Stimulated activated CD4-positive, alpha-beta T cell treated with anti-CD3 and anti-CD28 coated beads, Interleukin-4, amount 100 ng/mL, for 4 hours (primary cell): ENCODE measurements around the gene RMND5A.
"Not testable (repeated sequence)": the region's sequence is repeated elsewhere in the genome, so short reads cannot be mapped to it uniquely, and the experiment has no call there.

Source experiments
- DNase-seq, 2 experiments: peaks; one replicate each; pipeline ENCODE4 v3.0.0-alpha.2; 2020

The RMND5A gene, protein sequence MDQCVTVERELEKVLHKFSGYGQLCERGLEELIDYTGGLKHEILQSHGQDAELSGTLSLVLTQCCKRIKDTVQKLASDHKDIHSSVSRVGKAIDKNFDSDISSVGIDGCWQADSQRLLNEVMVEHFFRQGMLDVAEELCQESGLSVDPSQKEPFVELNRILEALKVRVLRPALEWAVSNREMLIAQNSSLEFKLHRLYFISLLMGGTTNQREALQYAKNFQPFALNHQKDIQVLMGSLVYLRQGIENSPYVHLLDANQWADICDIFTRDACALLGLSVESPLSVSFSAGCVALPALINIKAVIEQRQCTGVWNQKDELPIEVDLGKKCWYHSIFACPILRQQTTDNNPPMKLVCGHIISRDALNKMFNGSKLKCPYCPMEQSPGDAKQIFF

DNA sequence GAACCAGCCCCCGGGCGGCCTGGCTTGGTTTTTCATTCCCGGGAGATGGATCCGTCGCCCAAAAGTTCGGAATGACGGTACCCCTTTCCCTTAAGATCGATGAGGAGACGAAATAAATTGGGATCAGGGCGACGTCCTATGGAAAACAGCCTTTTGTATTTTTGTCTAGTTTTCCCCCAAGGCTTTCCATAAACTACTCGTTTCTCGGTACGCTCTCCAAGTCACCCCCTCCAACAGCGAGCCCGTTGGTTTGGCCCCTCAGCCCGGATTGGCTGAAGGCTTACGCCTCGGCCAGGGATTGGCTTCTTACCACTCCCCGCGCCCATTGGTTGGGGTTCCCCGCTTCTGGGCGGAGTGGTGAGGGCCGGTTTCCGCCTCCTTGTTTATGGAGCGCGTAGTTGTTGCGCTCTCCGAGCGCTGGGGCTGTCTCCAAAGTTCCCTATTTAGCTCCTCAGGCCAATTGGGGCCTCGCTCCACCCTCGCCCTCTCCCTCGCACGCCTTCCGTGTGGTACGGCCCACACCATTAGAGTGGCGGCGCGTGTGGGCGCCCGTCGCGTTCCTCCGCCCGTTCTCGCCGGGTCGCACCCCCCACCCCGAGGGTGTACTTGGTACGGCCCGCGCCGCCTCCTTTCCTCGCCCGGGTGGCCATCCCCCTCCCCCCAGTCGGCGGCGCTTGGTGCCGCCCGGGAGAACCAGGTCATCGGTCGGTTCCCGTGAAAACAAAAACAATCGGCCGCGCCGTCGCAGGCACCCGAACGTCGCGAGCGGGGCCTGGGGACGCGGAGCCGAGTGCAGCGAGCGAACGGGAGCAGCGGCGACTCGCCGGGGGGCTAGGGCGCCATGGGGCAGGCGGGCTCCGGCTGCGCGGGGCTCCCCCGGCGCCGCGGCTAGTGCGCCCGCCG, at the start of gene RMND5A:
RMND5A (plus strand) TSS at position 655 of the 903 bp plus-strand sequence. CDS start 377 bp downstream, outside the sequence.
- DNase-seq: peak; percentile 88 to 94

DNA sequence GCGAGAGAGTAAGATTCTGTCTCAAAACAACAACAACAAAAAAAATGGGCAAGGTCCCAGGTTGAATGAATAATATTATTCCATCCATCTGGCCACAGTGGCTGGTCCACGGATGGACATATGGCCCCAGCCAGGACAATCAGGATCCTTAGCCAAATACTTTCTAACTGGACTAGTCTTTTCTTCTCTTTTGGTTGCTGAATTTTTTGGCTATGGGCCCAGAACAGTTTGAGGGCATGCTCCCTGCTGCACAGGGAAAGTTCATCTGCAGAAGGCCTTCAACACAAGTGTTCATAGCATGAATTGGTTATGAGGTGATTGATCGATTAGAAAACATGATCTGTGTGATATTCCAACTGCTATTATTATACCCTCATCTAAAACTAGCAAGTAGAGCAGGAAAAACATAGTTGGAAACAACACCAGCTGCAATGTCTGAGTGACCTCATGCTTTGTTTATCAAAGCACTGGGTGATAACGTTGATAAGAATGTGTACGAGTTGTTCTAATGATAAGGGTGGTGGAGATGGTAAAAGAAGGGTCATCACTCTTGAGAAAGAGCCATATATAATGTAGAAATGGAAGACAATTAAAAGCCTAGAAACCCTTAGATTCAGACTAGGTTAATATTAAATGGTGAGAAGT, 48.6 kb upstream of the RMND5A start:
- no peak for DNase-seq

DNA sequence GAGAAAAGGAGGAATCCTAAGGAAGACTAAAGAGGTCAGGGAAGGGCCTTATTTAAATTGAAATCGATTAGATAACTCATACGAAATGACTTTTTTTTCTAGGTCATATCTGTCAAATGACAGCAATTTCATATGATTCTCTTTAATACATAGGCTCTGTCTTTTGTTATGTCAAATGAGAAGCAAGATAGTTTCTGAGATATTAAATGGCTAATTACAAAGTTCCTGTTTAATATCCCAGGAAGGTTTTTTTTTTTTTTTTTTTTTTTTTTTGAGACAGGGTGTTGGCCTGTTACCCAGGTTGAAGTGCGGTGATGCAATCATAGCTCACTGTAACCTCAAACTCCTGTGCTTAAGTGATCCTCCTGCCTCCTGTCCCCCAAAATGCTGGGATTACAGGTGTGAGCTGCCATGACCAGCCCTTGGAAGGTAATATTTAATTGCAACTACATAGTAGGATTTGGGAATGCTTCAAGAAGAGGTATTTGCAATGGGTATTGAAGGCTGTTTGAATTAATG, 48.0 kb upstream of the RMND5A start:
- DNase-seq: no peak

DNA sequence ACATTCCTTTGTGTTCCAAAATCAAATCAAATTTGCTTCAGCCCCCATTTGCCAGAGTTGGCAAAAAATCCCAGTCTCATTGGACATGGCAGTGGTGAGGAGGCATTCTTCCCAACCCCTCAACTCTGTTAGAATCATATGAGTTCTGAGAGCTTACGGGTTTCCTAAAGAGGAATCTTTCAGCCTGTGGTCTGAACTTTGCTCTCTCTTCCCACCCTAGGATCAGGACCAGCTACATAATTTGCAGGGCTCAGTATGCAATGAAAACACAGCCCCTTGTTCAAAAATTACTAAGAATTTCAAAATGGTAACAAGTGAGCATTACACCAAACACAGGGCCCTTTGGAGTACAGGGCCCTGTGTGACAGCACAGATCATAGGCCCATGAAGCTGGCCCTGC, 47.1 kb upstream of the RMND5A start:
- DNase-seq: no peak

DNA sequence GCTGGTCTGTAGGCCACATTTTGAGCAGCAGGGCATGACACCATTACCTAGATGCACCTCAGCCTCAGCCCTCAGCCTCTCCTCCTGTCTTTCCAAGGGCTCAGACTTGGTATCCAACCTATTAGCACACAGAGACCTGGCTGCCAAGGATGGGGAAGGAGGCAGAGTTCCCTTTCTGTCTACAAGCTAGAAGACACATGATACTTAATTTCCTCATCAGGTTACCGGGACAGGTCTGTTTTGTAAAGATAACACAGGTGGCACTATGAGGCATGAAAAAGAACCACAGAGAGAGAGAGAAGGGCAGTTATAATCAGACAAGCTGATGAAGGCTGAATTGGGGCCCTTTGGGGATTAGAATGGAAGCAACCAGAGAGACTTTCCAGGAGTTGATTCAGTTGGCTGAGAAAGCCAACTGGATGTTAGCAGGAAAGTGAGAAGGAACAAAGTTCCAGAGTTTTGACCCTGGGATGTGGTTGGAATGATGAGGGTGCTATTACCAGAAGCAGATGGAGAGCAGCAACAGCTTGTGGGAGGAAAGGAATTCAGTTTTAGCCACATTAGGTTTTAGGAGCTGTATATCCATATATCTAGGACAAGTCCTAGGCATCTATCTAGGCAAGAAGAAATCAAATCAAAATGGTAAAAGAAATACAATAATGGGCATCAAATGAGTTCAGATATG, 46.0 kb upstream of the RMND5A start:
- no peak for DNase-seq

DNA sequence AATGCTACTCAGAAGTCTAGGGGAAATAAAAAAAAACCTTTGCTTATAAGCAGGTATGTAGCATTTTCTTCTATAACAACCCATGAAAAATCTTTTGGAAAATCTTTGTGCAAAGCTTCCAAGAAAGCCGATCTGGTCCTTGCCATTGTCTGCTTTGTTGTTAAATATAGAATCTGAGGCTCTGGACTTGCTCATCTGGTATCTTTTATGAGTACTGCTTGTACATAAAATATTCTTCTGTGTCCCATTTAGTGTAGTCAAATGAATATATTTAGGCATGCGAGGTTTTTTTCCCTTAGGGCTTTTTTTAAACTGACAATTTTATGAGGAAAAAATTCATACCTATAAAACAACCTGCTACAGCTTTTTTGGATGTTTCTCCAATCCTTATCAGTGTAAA, 45.0 kb upstream of the RMND5A start:
- no peak for DNase-seq

DNA sequence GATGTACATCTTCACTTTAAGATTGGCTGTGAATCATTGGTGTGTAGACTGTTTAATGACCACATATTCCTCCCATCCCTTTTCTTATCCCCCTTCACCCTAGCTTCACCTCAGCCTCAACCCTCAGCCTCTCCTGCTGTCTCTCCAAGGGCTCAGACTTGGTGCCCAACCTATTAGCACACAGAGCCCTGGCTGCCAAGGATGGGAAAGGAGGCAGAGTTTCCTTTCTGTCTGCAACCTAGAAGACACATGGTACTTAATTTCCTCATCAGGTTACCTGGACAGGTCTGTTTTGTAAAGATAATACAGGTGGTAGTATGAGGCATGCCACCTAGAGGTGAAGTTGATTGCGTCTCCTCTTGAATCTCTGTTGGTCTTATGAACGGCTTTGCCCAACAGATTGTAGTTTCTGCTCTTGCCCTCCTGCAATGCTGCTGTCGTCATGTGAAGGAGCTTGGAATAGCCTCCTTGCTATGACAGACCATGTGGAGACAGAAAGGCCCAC, 44.5 kb upstream of the RMND5A start:
- no peak for DNase-seq

DNA sequence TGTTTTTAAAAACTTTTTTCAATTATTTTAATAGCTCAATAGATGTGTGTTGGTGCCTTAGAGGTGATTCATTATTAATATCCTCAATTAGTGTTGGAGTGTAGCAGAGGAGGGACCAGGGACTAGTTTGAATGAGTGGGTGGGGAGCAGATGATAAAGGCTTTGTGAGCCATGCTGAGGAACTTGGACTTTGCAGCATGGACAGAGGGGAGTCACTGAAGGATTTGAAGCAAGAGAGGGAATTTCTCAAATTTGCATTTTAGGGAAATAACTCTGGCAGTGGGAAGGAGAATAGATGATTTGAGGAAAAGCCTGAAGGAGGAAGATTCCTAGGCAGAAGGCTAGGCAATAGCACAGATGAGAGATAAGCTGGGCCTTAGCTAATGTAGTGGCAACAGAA, 42.3 kb upstream of the RMND5A start:
- no peak for DNase-seq

DNA sequence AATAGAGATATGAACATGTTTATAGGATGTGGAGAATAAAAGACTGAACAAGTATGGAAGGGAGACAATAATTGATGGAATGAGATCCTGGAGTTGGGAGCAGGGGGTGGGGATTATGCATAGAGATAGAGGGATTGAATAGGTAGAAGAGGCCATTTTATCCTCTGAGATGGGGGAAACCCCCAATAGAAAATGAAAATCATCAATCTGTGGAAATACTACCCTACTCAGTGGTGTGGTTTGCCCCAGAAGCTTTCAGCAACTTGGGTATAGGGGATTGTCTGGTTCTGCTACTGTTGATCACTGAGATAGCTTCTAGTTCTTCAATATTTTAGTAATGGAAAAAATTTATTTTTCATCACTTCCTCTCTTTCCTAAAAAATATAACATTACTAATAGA, 41.1 kb upstream of the RMND5A start:
- DNase-seq: no peak

DNA sequence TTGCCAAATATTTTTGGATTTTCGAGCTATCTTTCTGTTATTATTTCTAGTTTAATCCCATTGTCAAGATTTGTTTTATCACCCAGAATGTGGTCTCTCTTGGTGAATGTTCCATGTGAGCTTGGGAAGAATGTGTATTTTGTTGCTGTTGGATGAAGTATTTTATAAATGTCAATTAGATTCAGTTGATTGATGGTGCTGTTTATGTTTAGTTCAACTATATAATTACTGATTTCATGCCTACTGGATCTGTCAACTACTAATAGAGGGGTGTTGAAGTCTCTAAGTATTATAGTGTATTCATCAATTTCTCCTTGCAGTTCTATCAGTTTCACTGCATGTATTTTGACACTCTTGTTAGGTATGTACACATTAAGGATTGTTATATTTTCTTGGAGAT, 34.7 kb upstream of the RMND5A start:
- DNase-seq: no peak

DNA sequence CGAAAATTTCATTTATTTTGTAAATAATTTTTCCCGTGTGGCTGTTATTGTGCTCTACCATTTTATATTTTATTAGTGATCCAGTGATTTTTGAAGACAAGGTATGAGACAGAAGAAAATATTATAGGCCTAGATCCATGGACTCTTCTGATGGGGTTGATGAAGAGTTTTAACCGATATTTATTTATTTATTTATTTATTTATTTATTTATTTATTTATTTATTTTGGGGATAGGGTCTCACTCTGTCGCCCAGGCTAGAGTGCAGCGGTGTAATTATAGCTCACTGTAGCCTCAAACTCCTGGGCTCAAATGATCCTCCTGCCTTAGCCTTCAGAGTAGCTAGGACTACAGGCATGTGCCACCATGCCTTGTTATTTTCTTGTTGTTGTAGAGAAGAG, 33.6 kb upstream of the RMND5A start:
- no peak for DNase-seq

DNA sequence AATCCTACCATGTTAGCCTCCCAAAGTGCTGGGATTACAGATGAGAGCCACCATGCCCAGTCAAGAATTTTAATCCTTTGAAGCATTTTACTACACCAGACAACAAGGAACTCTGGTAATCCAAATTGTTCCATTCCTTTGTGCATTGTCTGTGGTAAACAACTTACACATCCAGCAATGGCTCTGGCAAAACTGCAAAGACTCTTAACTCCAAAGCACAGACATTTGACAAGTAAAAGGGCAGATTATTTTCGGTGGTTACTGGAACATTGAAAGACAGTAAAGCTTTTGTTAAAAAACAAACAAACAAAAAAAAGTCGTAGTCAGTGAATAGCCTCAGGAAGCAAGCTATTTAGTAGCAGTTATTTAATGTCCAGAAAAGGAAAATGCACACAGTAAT, 33.2 kb upstream of the RMND5A start:
- DNase-seq: no peak

DNA sequence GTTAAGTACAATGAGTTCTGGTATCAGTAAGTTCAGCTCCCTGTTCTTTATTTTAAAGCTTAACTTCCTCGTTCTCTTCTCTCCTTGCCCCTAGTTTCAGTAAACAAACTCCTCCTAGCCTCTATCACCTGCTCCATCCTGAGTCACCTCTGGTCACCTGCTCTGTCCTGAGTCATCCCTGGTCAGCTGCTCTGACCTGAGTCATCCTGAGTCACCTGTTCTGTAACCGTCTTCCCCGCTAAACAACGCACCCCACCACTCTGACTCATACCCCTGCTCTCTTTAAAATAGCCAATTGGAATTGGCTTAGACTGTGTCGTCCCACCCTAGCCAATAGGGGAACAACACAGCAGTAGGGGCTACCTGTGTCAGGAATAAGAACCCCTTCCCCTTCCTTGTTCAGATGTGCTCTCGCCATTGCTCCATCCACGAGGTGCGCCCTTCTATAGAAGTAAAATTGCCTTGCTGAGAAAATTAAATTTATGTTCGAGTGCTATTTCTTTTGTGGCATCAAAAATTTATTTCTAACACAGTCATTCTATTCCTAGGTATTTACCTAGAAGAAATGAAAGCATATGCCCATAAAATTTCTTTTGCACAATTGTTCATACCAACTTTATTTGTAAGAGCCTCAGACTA, 24.9 kb upstream of the RMND5A start:
- DNase-seq: no peak

DNA sequence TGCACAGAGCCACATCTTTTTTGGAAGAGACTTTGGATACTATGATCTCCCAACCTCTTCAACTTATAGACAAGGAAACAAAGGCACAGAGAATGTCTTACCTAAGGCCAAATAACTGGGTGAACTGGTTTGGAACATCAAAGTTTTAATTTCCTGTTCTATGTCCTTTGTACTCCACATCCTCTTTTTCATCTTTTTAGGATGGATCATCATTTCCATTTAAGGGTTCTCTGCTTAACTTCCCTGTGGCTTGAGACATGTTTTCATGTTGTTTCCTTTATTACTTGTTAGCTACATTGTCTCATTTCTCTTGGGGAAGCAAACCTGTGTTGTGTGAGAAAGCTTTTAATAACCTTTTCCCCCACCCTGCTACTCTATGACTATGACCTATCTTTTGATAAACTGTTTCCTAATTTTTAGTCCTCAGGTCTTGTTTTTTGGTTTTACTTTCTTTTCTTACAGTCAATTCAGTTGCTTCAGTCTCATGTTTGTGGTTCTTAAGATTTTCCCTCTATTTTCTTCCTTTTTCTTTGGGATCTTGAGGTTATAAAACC, 22.5 kb upstream of the RMND5A start:
- DNase-seq: no peak

DNA sequence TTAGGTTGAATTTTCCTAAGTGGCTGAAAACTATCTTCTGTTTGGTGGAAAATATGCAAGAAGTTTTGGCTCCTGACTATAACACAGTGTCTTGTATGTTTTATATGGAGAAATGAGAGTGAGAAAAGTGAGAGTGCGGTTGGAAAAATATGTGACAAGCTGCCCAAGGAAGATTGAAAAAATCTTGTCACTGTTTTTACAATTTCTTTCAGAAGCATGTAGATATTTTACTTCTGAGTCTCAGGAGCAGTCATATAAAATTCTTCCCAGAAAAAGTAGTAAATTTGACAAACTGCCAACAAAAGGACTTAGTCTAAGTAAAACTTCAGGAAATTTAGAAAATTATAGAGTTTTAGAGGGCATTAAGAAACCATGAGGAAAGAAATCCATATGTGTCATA, 19.4 kb upstream of the RMND5A start:
- DNase-seq: no peak

DNA sequence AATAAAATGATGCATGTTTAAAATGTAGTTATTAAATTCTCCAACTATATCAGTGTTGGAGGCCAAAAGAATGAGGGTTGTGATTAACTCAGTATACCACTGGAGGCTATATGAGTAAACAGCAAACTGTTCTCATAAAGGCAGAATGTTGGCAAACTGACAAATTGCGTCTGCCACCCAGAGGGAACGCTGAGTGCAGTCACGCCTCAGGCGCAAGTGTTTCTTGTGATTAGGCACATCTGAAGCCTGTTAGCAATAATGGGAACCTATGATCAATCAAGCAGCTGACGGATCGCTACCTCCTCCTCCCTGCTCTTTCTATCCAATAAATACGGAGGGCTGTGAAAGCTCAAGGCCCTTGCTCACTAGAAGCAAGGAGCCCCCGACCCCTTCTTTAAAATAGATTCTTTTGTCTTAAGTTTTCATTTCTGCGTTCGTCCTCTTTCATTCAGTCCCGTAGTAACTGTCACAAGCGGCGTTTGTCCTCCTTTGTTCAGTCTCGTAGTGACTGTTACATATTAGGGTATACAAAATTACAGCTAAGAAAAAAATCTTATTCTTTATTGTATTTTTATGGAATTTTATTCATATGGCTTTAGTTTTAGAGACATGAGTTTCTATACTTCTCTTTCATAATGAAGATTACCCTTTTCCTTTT, 16.3 kb upstream of the RMND5A start:
- no peak for DNase-seq

DNA sequence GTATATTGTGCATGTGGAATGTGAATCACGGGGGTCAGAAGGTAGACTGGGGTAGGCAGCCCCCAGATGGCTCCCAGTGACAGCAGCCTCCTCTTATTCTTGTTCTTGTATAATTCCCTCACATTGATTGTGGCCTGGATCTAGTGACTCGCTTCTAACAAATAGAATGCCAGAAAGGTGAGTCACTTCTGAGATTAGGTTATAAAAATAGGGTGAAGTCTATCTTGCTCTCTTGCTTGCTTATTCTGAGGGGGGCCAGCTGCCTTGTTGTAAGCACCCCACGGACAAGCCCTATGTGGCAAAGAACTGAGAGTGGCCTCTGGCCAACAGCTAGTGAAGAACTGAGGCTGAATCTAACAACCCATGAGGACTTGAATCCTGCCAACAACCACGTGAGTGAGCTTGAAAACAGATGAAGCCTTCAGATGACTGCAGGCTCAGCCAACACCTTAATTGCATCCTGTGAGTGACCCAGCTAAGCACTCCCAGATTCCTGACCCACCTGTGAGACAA, 15.6 kb upstream of the RMND5A start:
- no peak for DNase-seq

DNA sequence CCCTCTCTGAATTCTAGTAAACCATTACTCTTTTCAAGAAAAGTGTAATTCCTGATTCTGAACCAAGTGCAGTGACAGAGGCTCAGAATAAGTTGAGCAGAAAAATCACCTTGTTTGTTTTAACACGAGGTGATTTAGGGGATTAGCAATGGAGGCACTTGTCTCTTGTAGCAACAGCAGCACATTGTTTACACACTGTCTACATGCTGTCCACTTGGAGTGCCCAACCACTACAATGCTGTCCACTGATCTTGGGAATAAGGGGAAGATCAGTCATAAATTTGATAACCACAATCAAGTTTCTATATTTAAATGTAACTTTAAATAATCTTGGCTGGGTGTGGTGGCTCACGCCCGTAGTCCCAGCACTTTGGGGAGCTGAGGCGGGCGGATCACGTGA, 13.9 kb upstream of the RMND5A start:
- no peak for DNase-seq

DNA sequence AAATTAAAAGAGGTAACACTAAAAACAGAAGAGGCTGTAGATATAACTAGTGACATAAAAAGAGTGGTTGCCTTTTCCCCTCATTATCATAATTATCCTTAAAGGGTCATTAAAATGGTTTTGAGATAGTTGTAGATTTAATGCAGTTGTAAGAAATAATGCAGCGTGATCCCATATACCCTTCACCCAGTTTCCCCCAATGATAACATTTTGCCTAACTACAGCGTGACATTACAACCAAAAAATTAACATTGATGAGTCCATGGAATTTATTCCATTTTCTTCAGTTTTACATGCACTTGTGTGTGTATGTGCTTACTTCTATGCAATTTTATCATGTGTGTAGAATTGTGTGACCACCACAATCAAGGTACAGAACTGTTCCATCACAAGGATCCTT, 13.2 kb upstream of the RMND5A start:
- no peak for DNase-seq

DNA sequence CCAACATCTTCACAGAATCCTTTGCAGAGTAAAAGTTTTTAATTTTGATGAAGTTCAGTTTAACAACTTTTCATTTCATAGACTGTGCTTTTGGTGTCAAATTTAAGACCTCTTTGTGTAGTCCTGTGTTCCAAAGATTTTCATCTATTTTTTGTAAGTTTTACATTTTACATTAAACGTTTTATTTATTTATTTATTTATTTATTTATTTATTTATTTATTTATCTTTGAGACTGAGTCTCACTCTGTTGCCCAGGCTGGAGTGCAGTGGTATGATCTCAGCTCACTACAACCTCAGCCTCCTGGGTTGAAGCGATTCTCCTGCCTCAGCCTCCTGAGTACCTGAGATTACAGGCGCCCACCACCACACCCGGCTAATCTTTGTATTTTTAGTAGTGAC, 12.0 kb upstream of the RMND5A start:
- not testable (repeated sequence) for DNase-seq
